EL (cell line): ENCODE results near the gene ANTXR2.
"Not testable (repeated sequence)": the region's sequence is repeated elsewhere in the genome, so short reads cannot be mapped to it uniquely, and the experiment has no call there.

Experiments used
- DNase-seq: peaks from one replicate; pipeline ENCODE4 v3.0.0-alpha.2; 2016

Gene ANTXR2

GRCh38 chr4:79904331-79904730 is 168.7 kb downstream of the ANTXR2 start:
- no peak for DNase-seq

- no peak for DNase-seq
Measured at GRCh38 chr4:79900182-79900581, 172.8 kb downstream of the ANTXR2 start.

DNA sequence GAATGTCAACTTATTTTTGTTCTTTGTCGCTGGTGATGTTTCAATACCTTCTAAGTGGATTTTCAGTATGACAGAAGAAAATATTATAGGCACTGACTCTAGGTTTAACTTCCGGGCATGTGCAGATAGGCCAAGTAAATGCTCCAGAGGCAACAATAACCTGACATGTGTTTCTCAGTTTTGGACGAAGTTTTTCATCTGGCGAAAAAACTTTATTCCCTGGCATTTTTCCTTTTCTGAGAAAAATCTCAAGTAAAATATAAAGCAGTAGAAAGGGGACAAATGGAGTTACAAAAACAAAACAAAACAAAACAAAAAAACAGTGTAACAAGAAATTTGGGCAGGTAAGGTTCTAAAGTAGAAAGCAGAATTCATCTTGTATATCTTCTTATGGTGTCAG is 173.5 kb downstream of the ANTXR2 start:
- DNase-seq: no peak

- no peak for DNase-seq
Measured at GRCh38 chr4:79898055-79898454, 175.0 kb downstream of the ANTXR2 start.

DNA sequence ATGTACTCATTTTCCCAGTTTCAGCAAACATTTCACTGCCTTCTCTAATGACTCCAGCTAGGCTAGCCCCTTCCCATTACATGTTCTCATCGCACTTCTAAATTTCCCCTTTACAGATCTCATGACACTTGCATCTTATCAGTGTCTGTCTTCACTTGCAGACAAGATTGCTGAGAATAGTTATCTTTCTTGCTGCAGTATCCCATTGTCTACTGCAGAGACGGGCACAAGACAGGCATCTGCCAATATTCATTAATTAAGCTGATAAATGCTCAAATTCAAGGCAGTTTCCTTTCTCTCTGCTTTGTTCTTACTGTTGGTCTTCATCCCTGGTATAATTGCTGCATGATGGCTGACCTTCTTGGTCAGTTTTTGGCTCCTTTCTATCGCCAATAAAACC is 175.9 kb downstream of the ANTXR2 start:
- no peak for DNase-seq

GRCh38 chr4:79893456-79893855 is 179.6 kb downstream of the ANTXR2 start:
- DNase-seq: no peak

DNA sequence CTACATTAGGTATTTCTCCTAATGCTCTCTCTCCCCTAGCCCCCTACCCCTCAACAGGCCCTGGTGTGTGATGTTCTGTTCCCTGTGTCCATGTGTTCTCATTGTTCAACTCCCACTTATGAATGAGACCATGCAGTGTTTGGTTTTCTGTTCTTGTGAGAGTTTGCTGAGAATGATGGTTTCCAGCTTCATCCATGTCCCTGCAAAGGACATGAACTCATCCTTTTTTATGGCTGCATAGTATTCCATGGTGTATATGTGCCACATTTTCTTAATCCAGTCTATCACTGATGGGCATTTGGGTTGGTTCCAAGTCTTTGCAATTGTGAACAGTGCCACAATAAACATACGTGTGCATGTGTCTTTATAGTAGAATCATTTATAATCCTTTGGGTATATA is 184.0 kb downstream of the ANTXR2 start:
- DNase-seq: not testable (repeated sequence)

- no peak for DNase-seq
Measured at GRCh38 chr4:79886557-79886956, 186.5 kb downstream of the ANTXR2 start.

GRCh38 chr4:79886021-79886420 is 187.0 kb downstream of the ANTXR2 start:
- no peak for DNase-seq

DNA sequence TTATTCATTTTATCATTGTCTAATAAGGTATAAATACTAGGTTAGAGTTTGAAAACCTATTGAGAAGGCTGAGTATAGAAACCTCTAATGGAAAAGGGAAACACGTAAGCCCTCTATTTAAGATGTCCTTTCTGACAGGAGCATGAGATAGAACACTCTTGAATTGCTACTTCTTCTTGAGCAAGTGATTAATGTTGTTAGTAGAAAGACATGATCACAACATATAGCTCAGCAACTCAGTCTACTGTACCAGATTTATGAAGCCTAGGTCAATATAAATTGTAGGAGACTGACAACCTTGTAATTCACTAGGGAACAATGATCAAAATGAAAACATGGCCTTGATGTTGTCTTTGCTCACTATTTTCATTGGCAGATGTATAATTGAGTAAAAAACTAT is 189.7 kb downstream of the ANTXR2 start:
- no peak for DNase-seq

GRCh38 chr4:79882806-79883205 is 190.2 kb downstream of the ANTXR2 start:
- no peak for DNase-seq

GRCh38 chr4:79881407-79881806 is 191.6 kb downstream of the ANTXR2 start:
- no peak for DNase-seq

GRCh38 chr4:79877511-79877910 is 195.5 kb downstream of the ANTXR2 start:
- DNase-seq: no peak

DNA sequence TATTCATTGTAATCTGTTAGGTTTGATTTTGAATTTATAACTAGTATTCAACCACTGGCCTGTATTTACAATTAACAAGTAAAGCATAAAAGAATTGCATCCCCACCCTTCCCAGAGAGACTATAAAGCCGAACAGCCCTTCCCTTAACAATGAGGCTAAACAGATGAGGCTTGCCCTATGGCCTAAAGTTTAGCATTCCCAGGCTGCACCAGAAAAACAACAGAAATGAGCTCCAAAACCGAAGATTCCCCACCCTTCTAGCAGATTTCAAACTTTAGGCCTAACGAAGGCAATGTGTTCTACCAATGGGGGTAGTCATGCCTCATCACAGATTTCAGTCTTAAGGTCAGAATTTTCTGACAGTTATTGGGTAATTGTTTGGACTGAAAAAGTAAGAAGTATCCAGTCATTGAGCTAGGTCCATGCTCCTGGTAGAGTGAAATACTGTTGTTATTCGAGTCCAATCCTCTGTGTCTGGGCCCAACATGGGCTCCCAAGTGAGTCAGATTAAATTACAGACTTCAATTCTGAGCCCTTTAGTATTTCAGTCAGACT is 197.6 kb downstream of the ANTXR2 start:
- no peak for DNase-seq

- DNase-seq: no peak
Measured at GRCh38 chr4:79874197-79874596, 198.8 kb downstream of the ANTXR2 start.

- DNase-seq: no peak
Measured at GRCh38 chr4:79872738-79873137, 200.3 kb downstream of the ANTXR2 start.

GRCh38 chr4:79871961-79872360 is 201.1 kb downstream of the ANTXR2 start:
- DNase-seq: no peak

DNA sequence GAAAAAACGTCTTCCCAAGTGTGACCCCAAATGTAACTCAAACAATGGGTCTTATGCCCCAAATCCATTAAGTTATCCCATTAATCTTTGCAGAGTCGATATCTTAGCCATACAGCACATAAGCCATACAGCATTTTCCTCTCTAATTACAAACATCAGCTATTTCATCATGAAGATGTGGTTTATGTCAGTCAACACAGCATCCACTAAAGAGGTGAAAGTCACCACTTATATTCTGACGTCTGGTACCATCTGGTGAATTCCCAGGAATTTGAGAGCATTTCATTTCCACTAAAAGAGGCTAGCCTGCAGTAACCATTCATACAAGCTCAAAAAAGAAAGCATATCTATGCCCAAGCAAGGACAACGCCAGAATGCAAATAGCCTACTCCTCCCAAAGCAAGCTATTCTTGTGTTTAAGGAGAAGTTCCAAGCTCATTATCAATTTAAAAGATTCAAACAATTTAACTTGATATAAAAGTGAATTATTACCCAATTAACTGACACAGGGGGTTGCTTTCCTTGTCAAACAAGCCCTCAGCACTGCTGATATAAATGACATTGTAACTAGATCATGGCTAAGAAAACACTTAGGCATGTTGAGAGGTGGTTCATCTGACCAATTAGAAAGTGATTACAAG is 203.3 kb downstream of the ANTXR2 start:
- DNase-seq: no peak

GRCh38 chr4:79865201-79865597 is 207.8 kb downstream of the ANTXR2 start:
- DNase-seq: peak; percentile 42

DNA sequence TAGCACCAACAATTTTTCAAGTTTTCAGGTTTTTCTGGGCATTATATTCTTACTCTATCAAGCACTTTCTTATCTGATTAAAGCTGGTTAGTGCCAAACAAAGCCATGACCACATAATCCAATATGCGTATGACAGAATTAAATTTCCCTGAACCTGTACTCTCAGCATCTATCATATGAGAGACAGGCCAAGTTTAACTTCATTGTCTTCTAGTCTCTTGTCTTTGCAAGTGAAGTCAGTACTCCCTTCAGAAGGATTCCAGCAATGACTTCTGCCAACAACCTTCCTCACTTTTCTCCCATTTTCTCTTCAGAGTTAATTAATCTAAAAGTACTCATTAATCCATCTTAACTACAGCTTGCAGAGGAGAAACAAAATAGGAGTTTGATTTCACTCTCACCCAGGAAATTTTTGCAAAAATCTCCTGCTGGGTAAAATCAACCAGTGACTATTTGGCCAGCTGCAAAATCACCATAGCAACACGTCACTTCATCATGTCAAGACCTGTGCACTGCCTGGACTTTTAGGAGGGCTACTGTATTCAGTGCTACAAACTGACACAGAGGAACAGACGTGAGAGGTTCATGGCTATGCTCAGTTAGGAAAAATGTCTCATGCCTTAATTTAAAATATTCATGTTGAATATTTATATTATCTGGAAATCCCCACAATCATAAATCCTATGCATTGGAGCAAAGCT is 208.4 kb downstream of the ANTXR2 start:
- no peak for DNase-seq

DNA sequence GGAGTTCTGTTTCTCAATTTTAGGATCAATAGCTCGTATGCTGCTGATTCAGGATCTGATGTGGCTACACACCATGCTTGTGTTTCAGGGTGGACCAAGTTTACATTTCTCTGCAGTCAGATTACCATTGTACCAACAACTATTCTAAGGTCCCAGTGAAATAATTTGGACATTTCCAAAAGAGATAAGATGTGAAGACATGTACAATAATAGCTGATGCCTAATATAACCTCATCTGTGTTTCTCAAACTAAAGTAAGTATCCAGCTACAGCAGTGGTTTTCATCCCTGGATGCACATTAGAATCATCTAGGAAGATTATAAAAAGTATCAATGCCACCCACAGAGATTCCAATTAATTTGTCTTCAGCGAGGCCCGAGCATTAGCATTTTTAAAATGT is 209.7 kb downstream of the ANTXR2 start:
- no peak for DNase-seq

- no peak for DNase-seq
Measured at GRCh38 chr4:79862821-79863220, 210.2 kb downstream of the ANTXR2 start.

DNA sequence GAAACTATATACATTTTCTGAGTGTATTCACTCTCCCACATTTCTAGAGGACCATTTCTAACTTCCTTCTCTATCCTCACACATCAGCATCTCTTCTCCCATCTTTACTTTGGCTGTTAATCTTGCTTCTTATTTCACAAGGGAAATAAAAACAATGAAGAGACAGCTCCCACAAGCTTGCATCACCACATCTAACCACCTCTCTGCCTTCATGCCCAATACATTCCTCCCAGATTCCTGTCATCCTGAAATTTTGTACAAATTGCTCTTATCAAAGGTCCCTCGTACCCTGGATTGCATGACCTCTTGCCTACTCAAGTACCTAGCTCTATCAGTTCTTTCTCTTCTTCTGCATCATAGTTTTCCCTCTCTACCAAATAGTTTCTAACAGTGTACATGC is 215.2 kb downstream of the ANTXR2 start:
- no peak for DNase-seq

GRCh38 chr4:79856196-79856595 is 216.8 kb downstream of the ANTXR2 start:
- DNase-seq: no peak
